Left hindlimb (tissue), 1 donor: ENCODE data around the gene VSTM2L.

Experiments used
- DNase-seq: peaks from one replicate; pipeline ENCODE4 v3.0.0-alpha.2; 2018

VSTM2L gene

DNA sequence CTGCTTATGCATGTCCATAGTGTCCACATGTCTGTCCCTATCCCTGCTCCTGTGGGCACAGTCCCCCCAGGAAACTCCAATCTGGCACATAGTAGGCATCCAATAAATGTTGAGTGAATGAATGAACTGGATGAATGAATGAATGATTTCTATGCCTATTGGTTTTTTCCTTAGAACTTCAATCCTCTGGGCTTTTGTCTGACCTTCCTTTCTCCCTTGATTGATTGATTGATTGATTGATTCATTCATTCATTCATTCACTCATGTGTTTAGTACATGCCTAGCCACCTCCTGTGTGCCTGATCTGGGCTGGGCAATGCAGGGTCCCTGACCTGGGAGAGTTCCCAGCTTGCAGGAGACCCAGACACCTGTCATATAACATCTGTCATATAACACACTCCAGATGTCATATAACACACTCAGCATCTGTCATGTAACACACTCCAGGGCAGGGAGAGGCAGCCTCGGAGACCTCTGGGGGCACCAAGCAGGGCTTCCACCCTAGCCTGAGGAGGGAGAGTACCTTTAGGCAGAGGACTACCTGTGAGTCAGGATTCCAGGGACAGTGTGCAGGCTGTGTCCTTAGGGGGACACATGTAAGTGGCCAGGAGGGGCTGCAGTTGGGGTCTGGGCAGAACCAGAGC lies 17.9 kb downstream of the VSTM2L start:
- DNase-seq = no peak

DNA sequence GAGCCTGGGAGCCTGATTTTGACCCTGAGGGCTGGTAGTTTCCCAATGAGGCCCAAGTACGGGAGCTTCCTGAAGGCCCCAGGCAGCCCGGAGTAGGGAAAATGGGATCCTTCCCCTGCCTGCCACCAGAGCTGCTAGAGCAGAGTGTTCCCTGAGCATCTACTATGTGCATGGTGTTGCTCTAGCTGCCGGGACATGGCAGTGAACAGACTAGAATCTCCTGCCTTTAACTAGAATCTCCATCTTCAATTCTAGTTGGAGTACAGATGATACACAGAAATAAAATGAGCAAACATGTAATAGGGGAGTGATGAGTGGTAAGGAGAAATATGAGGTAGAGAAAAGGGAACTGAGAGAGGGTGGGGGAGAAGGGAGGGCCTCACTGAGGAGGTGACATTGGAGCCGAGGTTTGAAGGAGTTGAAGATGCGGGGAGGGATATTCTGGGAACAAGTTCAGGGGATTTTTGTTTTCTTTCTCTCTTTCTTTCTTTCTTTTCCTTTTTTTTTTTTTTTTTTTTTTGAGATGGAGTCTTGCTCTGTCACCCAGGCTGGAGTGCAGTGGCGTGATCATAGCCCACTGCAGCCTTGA lies 18.5 kb downstream of the VSTM2L start:
- no peak for DNase-seq

DNA sequence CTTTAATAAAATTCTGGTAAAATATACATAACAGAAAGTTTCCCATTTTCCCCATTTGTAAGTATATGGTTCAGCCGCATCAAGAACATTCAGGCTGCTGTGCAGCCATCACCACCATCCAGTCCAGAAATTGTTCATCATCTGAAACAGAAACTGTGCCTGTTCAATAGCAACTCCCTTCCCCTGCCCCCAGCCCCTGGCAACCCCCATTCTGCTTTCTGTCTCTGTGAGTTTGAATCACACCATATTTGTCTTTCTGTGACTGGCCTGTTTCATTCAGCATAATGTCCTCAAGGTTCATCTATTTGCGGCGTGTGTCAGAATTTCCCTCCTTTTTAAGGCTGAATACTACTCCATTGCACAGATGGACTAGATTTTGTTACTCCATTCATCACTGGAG lies 19.1 kb downstream of the VSTM2L start:
- no peak for DNase-seq

DNA sequence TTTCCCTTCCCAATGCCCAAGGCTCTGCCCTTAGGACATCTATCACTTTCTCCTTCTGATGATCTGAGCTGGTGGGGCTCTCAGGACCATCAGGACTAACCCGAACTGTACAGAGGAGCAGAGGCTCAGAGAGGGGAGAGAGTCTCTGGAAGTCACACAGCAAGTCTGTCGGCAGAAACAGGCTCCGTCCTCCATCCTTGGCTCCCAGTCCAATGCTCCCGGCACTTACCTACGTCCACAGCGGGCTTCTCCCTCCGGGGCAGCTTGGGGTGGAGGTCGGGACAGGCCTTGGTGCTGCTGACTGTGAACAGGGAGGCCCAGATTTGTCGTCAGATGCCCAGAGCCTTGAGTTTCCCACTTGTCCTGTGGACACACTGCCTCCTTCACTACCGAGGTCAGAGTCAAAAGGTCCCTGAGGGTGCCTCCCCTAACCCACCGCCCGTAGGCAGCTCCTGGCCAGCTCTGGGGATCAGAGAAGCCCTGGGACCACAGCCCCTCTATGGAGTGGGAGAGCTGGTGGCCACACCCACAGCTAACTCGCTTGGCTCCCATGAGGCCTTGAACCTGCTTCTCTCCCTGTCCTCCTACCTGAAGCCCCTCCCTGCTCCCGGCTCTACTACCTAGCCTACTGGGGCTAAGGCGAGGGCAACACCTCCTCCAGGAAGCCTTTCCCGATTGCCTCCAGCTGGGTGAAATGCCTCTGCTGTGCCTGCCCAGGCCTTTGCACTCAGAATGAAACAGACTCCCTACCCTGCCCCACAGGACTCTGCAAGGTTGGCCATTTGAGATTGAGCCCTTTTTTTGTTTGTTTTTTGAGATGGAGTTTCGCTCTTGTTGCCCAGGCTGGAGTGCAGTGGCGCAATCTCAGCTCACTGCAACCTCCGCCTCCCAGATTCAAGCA lies 22.6 kb downstream of the VSTM2L start:
- no peak for DNase-seq

DNA sequence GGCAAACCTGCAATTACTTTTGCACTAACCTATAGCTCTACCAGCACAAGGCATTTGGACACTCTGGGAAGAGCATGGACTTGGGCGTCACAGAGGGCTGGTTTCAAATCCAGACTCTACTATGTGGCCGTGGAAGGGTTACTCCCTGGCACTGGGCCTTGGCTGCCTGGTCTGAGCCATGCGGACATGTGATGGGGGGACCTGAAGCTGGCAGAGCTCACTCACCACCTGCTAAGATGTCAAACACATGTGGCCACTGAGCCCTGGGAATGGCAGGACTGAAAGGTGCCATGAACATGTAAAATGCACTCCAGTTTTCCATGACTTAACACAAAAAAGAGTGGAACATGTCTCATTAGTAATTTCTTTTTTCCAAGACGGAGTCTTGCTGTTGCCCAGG lies 23.7 kb downstream of the VSTM2L start:
- no peak for DNase-seq

DNA sequence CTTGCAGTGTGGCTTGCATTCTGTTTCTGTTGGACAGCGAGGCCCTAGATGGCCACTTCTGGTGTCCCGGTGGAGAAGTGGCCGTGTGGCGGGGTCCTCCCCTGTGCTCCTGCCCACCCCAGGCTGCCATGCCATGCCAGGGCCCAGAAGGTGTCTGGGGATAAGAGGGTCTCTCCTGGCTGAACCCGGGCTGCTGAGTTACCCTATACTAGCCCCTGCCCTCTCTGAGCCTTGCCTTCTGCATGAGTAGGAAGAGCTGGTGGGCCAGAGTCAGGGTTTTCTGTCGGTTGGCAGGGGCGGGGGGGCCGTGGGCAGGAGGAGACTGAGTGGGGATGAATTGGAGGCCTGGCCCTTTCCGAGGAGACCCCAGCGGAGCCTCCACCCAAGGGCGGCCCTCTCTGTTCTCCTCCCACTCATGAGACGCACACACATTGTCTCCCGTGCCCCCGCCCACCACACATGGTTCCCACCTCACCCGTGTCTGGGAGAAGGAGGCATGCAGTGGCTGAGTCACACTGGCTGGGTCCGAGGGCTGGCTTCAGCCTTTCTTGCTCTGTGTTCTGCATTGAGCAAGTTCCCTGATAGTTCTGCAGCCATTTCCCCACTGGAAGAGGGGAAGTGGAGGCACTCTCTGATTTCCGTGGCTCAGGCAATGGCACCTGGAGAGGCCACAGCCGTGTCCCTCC lies 24.6 kb downstream of the VSTM2L start:
- no peak for DNase-seq

DNA sequence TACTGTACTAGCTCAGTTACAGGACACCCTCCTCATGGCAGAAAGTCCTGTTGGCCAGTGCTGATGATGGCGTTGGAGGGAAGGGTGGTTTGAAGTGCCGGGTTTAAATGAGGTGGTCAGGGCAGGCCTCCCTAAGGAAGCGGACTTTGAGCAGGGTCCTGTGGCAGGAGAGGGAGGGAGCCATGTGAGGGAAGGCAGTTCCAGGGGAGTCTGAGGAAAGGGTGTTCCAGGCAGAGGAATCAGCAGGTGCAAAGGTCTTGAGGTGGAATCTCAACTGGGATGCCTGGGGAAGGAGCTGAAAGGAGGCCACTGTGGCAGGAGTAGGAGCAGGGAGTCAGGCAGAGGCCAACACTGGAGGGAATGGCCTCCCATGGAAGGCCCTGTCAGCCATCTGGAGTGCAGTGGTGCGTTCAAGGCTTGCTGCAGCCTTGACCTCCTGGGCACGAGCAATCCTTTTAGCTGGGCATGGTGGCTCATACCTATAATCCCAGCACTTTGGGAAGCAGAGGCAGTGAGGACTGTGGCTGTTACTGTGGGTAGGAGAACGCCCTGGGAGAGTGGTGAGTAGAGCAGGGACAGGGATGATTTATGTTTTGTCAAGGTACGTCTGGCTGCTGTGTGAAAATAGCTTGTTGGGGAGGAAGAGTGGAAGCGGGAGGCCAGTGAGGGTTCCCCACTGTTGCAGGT lies 26.2 kb downstream of the VSTM2L start:
- no peak for DNase-seq

DNA sequence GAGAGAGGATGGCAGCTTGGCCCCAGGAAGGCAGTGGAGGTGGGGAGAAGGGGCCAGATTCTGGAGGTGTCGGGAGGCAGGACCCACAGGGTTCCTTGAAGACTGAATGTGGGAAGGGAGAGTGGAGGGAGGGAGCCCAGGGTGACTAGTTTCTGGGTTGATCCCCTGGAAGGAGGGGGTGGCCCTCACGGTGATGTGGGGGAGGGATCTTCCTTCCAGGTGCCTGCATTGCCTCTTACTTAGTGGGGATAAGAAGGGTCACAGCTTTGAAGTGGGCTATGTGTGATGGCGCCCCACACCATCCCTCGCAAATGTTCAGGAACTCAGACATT lies 26.7 kb downstream of the VSTM2L start:
- no peak for DNase-seq

DNA sequence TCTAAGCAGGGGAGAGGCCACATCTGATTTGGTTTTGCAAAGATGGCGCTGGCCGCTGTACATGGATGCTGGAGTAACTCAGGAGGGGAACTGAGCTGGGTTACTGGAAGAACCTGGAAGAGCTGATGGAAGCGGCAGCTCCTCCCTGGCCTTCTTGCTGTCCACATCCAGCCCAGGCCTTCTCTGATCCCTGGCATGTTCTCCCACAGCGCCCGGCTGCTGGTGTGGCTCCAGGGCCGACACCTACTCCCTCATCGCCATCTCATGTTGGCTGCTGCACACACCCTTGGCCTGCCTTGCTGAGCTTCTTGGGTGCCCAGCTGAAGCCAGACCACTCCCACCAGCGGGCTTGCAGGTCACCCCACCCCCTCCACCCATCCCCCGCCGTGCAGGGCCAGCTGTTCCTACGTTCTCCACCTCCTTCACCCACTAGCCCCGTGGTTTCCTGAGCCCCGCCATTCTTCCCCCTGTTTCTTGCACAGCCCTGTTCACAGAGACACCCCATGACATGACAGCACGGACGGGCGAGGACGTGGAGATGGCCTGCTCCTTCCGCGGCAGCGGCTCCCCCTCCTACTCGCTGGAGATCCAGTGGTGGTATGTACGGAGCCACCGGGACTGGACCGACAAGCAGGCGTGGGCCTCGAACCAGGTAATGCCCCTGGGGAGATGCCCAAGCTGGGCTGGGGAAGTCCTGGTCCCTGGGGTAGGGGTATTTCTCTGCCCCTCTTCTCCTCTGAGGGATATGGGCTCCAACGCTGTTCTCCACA lies 28.4 kb downstream of the VSTM2L start:
- DNase-seq = no peak

DNA sequence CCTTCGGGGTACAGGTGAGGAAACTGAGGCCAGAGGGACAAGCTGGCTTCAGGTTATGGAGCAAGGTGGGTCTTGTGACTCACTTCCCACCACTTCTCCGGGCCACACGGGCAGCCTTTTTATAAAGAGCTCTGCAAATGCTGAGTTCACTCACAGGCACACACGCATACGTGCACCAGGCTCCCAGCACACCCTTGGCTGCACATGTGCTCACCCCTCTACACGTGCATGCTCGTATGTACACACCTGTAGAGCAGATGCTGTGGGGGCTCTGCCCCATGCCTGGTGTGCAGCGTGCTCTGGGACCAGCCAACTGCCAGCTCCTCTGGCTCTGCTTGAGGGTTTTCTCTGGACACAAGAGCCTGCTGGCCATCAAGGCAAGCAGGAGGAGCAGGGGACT lies 29.1 kb downstream of the VSTM2L start:
- DNase-seq = no peak

DNA sequence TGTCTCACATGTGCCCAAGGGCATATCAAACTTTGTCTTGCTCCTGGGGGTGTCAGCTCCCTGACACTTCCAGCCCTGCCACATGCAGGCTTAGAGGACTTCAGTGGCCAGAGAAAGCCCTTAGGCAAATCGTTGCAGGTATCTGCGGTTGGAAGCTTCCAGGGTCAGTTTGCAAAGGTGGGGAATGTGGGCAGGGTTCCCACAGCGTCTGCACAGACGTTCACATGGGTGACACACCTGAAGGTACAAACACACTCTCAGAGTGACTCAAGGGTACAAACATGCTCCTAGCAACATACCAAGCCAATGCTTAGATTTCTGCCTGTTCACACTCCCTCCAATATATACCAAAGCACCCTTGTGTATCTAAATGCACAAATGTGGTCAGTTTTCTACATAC lies 30.0 kb downstream of the VSTM2L start:
- no peak for DNase-seq

DNA sequence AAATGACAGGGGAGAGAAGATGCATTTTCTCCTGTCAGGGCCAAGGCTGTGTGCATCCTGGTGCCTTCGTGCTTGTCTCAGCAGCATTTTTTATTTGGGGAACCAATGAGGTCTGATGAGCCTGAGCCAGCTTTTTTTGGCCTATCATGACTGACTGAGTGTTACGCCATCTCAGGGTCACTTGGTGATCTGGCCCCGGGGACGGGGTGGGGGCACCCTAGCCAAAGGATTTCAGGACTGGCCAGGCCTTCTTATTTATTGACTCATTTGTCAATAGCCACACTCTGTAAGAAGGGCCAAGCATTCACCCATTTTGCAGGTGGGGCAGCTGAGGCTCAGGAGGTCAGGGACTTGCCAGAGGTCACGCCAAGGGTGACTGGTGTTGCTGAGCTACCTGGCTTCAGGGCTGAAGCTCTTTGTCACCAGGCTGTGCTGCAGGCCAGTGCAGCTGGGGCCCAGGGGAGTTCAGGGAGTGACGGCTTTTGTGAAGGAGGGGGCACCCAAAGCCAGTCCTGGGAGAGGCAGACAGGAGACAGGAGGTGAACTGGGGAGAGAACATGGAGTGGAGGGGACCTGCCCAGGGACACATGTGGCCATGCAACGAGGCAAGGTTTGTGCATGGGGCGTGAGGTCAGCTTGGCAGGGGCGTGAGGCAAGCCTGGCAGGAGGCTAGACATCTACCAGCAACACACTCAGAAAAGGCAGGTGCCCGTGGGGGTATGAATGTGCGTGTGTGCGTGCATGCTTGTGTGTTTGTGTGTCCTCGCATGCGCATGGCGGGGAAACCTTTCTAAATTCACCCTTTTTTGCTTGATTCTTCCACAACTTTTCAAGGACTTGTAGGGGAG lies 31.1 kb downstream of the VSTM2L start:
- no peak for DNase-seq

DNA sequence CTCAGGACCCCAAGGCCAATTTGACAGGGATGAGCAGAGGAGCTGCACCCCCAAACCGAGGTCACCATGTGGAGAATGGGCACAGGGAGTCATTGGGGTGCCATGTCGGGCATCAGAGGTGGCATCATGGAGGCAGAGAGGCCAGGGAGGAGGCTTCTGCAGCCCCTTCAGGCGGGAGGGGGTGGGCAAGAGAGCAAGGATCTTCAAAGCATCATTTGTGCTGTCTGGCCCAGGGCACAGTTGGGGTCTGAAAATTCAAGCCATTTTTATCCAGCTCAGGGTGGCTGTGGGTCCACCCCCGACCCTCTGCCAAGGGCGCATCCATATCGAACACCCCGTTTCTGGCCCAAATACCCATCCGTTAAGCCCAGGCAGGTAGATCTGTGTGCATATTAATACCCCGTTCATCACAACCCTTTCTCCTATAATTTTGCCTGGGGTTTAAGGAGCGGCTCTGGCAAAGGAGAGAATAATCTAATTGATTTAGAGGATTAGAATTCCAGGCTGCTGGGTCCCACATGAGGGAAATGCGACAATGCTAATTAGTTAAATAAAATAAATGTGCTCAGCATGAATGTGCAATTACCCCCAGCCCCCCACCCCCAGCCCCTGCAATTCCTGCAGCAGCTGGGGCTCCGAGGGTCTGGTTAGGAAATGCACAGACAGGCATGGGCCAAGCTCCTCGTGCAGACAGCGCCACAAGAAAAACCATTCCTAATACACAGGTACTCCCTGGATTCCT lies 31.9 kb downstream of the VSTM2L start:
- no peak for DNase-seq

DNA sequence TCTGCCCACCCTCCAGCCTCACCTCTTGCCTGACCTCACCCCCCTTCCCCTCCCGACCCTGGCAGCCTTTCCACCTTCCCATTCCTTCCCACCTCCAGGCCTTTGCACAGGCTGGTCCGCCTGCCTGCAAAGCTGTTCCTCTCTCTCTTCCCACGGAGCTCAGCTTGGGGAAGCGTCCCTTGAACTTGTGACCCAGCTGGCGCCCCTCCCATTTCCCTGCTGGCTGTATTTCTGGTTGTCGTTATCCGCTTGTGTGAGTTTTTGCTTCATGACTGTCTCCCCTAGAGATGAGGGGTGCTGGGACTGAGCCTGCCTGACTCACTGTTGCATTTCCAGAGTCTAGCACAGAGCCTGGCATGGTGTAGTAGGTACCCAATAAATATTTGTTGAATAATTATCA lies 32.5 kb downstream of the VSTM2L start:
- no peak for DNase-seq

DNA sequence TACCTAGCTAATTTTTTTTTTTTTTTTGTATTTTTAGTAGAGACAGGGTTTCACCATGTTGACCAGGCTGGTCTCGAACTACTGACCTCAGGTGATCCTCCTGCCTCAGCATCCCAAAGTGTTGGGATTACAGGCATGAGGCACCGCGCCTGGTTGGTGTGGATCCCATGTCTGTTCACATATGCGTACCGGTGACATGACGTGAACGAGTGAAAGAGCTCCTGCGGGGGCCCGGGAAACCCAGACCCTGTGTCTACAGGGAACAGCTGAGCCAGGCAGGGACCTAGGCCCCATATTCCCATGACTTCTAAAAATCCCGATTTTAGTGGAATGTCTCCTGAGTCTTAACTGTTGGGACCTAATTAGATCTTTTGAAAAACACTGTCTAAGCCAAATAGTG lies 33.1 kb downstream of the VSTM2L start:
- DNase-seq = no peak

DNA sequence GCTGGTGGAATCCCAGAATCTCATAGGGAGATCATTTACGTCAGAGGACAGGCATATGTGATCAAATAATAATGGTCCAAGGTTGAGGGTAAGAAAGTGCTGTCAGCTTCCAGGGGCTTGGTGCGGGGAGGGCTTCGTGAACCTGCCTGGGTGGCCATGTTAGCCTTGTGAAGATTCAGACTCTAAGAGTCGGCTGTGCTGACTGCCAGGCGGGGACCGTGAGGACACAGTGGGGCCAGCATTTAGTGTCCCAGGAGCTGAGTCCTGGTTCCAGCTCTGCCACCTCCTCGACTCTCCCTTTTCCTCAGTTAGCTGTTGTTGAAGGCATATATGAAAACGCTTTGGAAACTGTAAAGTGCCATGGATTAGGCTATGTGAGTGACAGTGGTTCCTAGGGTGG lies 33.5 kb downstream of the VSTM2L start:
- no peak for DNase-seq

DNA sequence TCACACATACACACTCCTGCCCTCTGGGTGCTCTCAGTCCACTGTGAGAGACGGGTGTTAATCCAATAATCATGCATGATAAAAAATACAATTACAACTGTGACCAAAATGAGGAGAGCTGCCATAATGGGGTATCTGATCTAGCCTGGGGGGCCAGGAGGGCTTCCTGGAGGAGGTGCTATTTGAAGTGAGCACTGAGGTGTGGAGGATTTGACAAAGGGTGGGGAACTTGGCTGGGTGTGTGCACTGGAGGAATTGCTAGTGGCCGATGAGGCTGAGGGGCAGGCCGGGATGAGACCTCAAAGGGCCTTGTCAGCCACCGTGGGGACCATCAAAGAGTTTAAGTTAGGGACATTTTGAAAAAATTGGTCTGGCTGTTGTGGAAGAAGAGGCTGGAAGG lies 34.8 kb downstream of the VSTM2L start:
- DNase-seq = no peak

DNA sequence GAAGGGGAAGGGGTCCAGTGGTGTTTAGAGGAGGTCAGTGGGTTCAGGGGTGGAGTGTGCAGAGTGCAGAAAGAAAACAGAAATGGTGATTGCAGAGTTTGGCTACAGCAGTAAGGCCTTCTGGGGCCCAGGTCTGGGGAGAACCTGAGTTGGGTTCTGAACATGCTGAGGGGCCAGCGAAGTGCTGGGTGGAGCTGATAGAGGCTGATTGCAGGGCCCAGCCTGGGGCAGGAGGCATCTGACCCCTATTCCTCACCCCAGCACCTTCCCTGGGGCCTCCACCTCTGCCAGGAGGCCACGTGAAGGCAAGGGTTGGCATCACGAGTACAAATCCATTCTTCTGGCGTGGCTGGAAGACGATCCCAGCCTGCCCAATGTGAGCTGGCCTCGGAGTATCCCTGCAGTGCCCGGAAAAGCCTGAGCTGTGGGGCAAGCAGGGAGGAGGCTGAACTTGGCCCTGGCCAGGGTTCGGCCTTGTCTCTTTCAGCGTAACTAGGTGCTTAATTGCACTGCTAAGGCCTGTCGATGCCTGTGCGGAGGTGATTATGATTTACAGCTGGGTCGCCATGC lies 35.3 kb downstream of the VSTM2L start:
- no peak for DNase-seq

DNA sequence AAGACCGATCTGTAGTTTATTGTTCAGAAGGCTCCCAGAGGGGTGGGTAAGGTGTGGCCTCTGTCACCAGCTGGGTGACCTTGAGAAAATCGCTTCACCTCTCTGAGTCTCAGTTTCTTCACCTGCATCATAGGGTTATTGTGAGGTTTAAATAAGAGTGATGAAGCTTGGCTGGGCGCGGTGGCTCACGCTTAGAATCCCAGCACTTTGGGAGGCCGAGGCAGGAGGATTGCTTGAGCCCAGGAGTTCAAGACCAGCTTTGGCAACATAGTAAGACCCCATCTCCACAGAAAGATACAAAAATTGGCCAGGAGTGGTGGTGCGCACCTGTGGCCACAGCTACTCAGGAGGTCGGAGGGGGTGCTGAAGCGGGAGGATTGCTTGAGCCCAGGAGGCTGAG lies 36.0 kb downstream of the VSTM2L start:
- no peak for DNase-seq
